HG03442 (cell line): Measurements from ENCODE around the gene OR8S1.
"Not testable (repeated sequence)": the region's sequence is repeated elsewhere in the genome, so short reads cannot be mapped to it uniquely, and the experiment has no call there.

Source experiments
- ATAC-seq: cut with Tn5 transposase; IDR thresholded peaks from one replicate; pipeline ENCODE4 v1.9.1; 2021; ENCODE audit warnings: mild to moderate bottlenecking, moderate library complexity; ENCODE audit not compliant: unreplicated experiment

OR8S1 gene

DNA sequence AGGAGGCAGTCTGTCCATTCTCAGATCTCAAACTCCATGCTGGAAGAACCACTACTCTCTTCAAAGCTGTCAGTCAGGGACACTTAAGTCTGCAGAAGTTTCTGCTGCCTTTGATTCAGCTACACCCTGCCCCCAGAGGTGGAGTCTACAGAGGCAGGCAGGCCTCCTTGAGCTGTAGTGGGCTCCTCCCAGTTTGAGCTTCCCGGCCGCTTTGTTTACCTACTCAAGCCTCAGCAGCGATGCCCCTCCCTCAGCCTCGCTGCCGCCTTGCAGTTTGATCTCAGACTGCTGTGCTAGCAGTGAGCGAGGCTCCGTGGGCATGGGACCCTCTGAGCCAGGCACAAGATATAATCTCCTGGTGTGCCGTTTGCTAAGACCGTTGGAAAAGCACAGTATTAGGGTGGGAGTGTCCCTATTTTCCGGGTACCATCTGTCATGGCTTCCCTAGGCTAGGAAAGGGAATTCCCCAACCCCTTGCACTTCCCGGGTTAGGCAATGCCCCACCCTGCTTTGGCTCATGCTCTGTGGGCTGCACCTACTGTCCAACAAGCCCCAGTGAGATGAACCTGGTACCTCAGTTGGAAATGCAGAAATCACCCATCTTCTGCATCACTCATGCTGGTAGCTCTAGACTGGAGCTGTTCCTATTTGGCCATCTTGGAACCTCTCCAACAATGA is 28.4 kb downstream of the OR8S1 start:
- not testable (repeated sequence) for ATAC-seq

DNA sequence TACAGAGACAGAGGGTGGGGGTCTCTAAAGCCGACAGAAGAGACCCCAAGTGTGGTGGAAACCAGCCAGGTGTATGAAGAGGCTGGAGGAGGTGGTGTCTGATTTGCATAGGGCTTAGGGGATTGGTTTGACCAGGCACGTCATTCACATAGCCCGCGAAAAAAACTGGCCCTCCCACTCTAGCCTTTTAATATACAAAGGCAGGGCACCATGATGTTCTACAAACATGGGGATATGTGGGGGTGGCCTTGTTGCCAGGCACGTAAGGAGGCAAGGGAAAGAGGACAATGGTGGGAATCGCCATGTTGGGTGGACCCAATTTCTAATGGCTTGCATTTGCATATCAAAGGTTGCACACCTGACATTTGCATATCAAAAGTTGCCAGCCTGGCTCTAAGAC is 31.2 kb downstream of the OR8S1 start:
- no peak for ATAC-seq

DNA sequence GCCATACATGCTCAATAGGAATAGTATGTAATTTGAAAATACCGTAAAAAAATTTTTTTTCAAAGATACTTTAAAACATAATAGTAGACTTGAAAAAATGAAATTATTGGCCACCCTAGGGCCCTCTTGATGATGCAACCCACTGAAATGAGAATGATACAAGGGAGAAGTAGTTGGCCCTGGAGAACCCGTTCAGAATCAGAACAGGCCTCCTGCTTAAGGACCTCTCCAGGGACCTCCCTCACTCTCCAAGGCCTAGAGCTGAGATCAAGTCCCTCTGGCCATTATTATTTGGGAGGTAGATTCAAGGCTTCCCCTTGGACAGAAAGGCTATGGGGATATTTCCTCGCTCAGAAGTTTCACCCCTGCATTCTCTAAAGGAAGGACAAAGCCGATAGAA is 32.5 kb downstream of the OR8S1 start:
- no peak for ATAC-seq

DNA sequence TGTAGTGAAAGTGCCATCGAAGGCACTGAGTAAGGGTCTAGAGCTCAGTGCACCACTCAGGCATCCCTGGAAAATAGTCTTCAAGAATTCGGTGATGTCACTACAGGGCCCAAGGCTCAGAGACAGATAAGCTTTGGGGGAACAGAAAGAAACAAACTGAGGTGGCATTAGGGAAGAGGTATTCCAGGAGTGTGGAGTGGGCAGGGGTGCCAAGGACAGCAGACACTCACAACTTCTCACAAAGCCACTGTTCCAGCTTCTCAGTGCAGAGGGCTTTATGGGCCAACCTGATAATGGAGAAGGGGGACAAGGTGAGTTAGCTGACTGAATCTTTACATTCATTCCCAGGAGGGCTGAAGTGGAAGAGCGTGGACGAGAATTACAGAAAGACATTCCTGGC is 42.3 kb downstream of the OR8S1 start:
- no peak for ATAC-seq

DNA sequence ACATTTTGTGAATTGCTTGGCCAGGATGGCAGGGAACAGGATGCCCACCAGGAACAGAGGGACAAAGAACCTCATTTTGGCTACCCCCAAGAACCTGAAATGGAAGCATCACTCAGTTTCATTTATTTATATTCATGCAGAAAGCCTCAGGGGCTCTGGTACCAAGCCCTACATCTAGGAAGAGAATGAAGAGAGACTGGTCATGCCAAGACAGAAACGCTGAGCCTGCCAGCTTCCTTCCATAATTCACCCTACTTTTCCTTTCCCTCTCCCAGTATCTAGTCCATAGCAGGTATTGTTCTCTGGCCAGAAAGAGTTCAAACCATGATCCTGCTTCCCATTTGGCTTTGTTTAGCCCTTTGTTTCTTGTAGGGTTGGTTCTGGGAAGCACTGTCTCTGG is 44.5 kb downstream of the OR8S1 start, which contains the start of gene LALBA:
Gene LALBA, minus strand, starts transcription at position 101 of the 400 bp plus-strand sequence. Its CDS starts 26 bp downstream, at position 75.
- ATAC-seq, result no peak

DNA sequence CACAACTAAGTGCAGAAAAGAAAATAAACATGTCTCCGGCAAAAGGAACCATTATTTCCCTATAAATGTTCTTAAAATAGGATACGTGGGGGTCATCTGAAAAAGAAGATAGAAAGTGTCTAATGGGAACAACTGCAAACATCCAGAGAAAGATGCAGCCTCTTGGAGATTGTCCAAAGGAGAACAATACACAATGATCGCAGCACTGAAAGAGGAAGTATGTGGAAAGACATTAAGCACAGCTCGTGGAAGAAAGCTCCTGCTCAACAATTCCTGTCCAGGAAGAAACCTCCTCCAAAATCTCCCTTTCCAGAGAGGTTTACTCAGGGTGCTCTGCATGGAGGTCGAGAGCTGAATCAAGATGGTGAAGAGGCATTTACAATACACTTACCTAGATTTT is 46.9 kb downstream of the OR8S1 start:
- ATAC-seq, result no peak
